Upper lobe of right lung (tissue), 1 donor: ENCODE measurements around the gene MRPL11. TPM values are rescaled to one million over a fixed set of nuclear protein-coding genes. Genes with fewer than 3 reads are reported as not detected.

ENCODE experiments used
- ATAC-seq: fragments of 200-7000 bp; cut with Tn5 transposase; one replicate; pipeline ENCODE4 v1.9.1; 2020; ENCODE audit warnings: mild to moderate bottlenecking, moderate library complexity
- DNase-seq: peaks from one replicate; pipeline ENCODE4 v3.0.0-alpha.2; 2020
- H3K27ac ChIP-seq: fragments of 200-600 bp; one replicate; pipeline ENCODE4 v1.8.0; 2022
- H3K27me3 ChIP-seq: fragments of 200-600 bp; one replicate; pipeline ENCODE4 v1.8.0; 2022; ENCODE audit warnings: mild to moderate bottlenecking
- H3K36me3 ChIP-seq: fragments of 200-600 bp; one replicate; pipeline ENCODE4 v1.8.0; 2022
- H3K4me1 ChIP-seq: fragments of 200-600 bp; one replicate; pipeline ENCODE4 v1.8.0; 2022
- H3K4me3 ChIP-seq: fragments of 200-600 bp; one replicate; pipeline ENCODE4 v1.8.0; 2022; ENCODE audit warnings: mild to moderate bottlenecking
- H3K9me3 ChIP-seq: fragments of 200-600 bp; one replicate; pipeline ENCODE4 v1.8.0; 2022
- CTCF ChIP-seq: fragments of 200-600 bp; IDR thresholded peaks from one replicate; pipeline ENCODE4 v1.8.0; 2022; ENCODE audit warnings: antibody characterized with exemption
- intact Hi-C: fragments of 100-400 bp; cut with DNase I; formaldehyde crosslinking; loops from one replicate; pipeline ENCODE4 v1.11.0; 2022
- total RNA-seq: library from RNA; stranded (reverse); fragmentation: NEBNext Ultra II Directional; extraction: Animal tissue kit (Norgen Biotek cat#: 25700); gene quantifications from one replicate; pipeline ENCODE4 v1.2.1, GENCODE V29; 2021
- donor health status: DM: no; HTN: yes; CAD: no; lungs with severe emphysema.

MRPL11 gene
- total RNA-seq, 1 donor from 2014 or later: 31.3 TPM

DNA sequence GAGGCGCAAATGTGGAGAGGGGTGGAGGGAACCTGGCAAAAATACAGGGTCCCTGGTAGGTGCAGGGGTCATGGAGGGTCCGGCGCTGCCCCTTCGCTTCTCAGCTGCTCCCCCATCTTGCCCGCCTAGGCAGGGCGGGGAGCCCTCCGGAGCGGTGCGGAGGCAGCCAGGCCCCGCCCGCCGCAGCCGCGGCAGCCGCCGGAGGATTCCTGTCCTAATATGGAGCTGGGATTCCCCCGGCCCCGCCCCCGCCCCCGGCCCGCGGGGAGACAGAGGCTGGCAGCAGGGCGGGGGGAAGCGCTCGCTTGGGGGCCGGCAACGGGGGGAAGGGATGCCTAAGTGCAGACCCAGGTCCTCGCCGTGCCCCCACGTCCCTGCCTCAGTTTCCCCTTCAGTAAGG lies 18.8 kb downstream of the MRPL11 start:
- no peak for ATAC-seq
- intact Hi-C loops: no loop called here
- peaks cover 21% of the 10 kb centered on the region for H3K27me3 ChIP-seq
- no peak overlapping the region for H3K4me3 ChIP-seq
- TF ChIP-seq CTCF: no peak
- H3K4me1 ChIP-seq: peaks cover 9% of the 10 kb centered on the region
- H3K36me3 ChIP-seq: no peaks in the 10 kb centered on the region
- no peak overlapping the region for H3K27ac ChIP-seq
- DNase-seq: no peak
- no peaks in the 10 kb centered on the region for H3K9me3 ChIP-seq

DNA sequence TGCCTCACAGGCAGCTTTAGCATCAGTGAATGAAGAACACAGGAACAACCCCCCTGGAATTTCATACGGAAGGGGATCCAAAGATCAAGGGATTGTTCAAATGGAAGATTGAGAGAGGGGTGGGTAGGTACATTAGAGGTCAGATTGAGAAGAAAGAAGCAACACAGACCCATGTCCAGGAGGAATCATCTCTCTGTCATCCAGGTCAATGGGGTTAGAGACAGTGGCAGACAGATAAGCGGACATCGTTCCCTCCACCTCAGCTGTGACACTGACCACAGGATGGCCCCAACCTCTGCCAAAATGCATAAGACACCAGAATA lies 19.7 kb downstream of the MRPL11 start:
- ATAC-seq: no peak
- H3K4me1 ChIP-seq: peaks cover 9% of the 10 kb centered on the region
- H3K36me3 ChIP-seq: no peaks in the 10 kb centered on the region
- DNase-seq: no peak
- no peak overlapping the region for H3K4me3 ChIP-seq
- H3K9me3 ChIP-seq: no peaks in the 10 kb centered on the region
- H3K27me3 ChIP-seq: peaks cover 27% of the 10 kb centered on the region
- intact Hi-C loops: no loop called here
- H3K27ac ChIP-seq: no peak overlapping the region
- no peak for TF ChIP-seq CTCF

- no peaks in the 10 kb centered on the region for H3K9me3 ChIP-seq
- TF ChIP-seq CTCF: no peak
- H3K4me1 ChIP-seq: peaks cover 9% of the 10 kb centered on the region
- no peak overlapping the region for H3K4me3 ChIP-seq
- no peaks in the 10 kb centered on the region for H3K36me3 ChIP-seq
- peaks cover 32% of the 10 kb centered on the region for H3K27me3 ChIP-seq
- intact Hi-C loops: no loop called here
- DNase-seq: no peak
- peak; percentile 35 for ATAC-seq
- H3K27ac ChIP-seq: no peak overlapping the region
Measured at GRCh38 chr11:66418168-66418985, 20.3 kb downstream of the MRPL11 start.

- TF ChIP-seq CTCF: no peak
- Histone ChIP-seq H3K36me3 (no peaks in the 10 kb centered on the region), H3K4me3 (no peak overlapping the region), H3K27ac (no peak overlapping the region), H3K27me3 (peaks cover 37% of the 10 kb centered on the region), H3K4me1 (peaks cover 9% of the 10 kb centered on the region), H3K9me3 (no peaks in the 10 kb centered on the region)
- intact Hi-C loops: no loop called here
- DNase-seq (no peak), ATAC-seq (no peak)
Measured at GRCh38 chr11:66417000-66417399, 21.6 kb downstream of the MRPL11 start.

DNA sequence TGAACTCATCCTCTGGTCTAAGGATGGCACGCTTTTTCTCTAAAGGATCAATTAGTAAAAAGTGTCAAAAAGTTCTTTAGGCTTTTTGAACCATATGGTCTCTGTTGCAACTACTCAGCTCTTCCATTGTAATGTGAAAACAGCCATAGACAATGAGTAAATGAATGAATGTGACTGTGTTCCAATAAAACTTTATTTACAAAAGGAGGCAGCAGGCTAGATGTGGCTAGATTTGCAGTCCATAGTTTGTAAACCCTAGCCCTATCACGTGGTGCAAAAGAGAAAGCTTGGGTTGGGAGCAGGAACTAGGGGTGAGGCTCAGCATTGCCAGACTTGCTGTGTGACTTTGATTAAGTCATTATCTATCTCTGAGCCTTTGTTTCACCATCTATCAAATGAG lies 23.2 kb downstream of the MRPL11 start:
- Histone ChIP-seq H3K4me3 (no peak overlapping the region), H3K36me3 (no peaks in the 10 kb centered on the region), H3K4me1 (no peaks in the 10 kb centered on the region), H3K27ac (no peak overlapping the region), H3K9me3 (no peaks in the 10 kb centered on the region), H3K27me3 (peaks cover 46% of the 10 kb centered on the region)
- ATAC-seq: no peak
- intact Hi-C loops: no loop called here
- DNase-seq: no peak
- TF ChIP-seq CTCF: no peak
